ENCODE measurements around the gene TCL1B.
A peak's percentile ranks its signal among the peaks of the same experiment; 100 is the strongest.
"Not testable (repeated sequence)": the region's sequence is repeated elsewhere in the genome, so short reads cannot be mapped to it uniquely, and the experiment has no call there.

The TCL1B gene

DNA sequence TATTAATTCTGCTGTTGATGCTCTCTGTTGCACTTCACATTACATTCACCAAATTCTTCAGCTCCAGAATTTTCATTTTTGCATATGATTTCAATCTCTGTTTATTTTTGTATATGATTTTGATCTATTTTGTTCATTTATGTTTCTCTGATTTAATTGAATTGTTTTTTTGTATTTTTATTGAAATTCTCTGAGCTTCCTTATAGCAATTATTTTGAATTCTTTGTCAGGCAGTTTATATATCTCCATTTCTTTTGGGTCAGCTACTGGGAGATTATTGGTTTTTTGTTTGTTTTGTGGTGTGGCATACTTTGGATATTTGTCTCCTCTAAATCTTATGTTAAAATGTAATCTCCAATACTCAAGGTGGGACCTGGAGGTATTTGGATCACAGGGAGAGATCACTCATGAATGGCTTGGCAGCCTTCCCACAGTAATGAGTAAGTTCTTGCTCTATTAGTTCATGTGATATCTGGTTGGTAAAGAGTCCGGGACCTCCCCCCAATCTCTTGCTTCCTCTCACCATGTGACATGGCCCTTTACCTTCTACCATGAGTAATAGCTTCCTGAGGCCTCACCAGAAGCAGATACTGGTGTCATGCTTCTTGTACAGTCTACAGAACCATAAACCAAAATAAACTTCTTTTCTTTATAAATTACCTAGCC lies 36.4 kb downstream of the TCL1B start:
- TF ChIP-seq, protein P1, sequence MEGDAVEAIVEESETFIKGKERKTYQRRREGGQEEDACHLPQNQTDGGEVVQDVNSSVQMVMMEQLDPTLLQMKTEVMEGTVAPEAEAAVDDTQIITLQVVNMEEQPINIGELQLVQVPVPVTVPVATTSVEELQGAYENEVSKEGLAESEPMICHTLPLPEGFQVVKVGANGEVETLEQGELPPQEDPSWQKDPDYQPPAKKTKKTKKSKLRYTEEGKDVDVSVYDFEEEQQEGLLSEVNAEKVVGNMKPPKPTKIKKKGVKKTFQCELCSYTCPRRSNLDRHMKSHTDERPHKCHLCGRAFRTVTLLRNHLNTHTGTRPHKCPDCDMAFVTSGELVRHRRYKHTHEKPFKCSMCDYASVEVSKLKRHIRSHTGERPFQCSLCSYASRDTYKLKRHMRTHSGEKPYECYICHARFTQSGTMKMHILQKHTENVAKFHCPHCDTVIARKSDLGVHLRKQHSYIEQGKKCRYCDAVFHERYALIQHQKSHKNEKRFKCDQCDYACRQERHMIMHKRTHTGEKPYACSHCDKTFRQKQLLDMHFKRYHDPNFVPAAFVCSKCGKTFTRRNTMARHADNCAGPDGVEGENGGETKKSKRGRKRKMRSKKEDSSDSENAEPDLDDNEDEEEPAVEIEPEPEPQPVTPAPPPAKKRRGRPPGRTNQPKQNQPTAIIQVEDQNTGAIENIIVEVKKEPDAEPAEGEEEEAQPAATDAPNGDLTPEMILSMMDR (IDR thresholded peaks at IDR 0.05; ENCODE audit: insufficient read depth, low read depth, low read length, missing control alignments), result no peak
- DNase-seq (ENCODE audit: low read depth), result no peak
- H3K4me3 ChIP-seq (ENCODE audit: low read depth, low read length), result no peak overlapping the region

DNA sequence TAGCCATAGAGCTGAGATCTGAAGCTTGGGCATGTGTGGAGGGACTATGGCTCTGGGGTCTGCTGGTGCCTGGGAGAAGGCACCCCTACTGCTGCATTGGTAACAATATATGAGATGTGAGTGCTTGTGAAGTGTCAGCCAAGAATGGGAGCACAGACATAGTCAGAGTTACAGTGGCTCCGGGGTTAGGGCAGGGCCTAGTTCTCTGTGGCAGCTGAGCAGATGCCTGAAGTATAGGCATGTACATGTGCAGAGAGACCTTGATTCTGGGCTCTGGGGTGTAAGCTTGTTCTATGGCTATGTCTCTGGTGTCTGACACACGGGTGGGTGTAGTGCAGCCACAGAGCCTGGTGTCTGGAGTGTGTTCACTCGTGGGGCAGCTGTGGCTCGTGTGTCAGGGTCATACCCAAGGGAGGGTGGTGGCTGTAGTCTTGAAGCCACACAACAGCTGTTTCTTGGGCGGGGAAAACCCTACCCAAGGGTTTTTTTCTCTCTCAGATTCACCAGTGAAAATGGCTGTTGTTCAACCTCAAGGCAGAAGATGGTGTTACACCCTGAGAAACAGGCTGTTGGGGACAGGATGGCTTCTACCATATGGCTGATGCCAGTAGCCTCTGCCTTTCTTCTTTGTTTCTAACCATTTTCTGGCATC lies 39.6 kb downstream of the TCL1B start:
- H3K4me3 ChIP-seq (ENCODE audit: low read depth, low read length), result no peak overlapping the region
- DNase-seq (ENCODE audit: low read depth), result peak; percentile 81
- TF ChIP-seq, protein P1 (IDR thresholded peaks at IDR 0.05; ENCODE audit: insufficient read depth, low read depth, low read length, missing control alignments), result no peak

DNA sequence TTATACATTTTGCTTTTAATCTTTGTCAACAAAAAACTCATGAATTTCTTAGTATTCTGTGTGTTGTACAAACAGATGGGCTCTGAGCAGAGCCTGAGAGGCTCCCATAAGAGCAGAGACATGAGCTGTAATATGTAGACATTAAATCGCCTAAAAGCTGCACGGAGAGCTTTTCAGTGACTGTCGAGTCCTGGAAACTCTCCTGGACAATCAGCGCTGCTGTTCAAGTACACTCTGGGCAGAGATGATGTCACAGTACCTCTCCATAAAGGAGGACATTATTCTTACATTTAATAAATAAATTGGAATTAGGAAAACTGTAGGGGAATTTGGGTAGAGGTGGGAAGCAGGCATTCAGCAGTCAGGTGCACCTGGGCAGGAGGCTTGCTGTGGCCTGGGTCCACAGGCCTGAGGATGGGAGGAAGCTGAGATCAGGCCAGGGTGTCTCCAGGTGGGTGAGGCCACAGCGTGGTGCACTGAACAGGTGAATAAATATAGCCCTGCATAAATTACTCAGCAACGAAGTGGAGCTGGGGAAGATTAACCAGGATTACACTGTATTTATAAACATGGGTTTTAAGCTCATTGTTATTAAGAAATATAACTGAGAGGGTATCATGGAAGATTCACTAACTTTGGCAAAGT lies 41.0 kb downstream of the TCL1B start:
- no peak for DNase-seq (ENCODE audit: low read depth)
- no peak overlapping the region for H3K4me3 ChIP-seq (ENCODE audit: low read depth, low read length)
- TF ChIP-seq, protein P1 (IDR thresholded peaks at IDR 0.05; ENCODE audit: insufficient read depth, low read depth, low read length, missing control alignments), result no peak

DNA sequence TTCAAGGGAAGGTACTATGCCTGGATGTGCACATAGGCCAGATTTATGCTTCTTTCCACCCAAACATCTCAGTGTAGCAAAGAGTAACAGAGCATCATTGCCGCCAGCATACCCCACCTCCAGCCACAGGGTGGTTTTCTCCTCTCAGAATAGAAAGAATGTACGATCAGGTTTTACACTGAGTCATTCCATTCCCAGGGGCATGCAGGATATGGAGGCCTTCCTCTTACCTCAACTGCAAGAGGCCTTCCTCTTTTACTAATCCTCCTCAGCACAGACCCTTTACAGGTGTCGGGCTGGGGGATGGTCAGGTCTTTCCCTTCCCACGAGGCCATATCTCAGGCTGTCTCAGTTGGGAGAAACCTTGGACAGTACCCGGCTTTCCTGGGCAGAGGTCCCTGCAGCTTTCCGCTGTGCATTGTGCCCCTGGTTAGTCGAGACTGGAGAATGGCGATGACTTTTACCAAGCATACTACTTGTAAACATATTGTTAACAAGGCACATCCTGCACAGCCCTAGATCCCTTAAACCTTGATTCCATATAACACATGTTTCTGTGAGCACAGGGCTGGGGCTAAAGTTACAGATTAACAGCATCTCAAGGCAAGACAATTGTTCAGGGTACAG lies 43.3 kb downstream of the TCL1B start:
- not testable (repeated sequence) for H3K4me3 ChIP-seq (ENCODE audit: low read depth, low read length)
- peak; percentile 79 for DNase-seq (ENCODE audit: low read depth)

DNA sequence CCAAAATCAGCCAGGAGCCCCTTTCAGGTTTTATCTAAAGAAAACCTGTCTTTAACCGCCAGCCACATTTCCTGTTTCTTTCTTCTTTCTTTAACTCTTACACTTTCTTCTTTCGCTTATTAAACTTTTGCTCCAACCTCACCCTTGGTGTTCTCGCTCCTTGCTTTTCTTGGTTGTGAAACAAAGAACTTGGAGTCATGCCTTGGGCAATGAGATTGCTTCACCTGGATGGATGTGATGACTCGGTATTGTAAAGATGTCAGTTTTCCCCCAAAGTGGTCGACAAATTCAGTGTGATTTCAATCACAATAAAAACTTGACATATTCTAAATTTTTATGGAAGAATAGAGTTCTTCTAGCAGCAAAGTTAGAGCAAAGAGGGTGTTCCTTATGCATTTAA lies 43.9 kb downstream of the TCL1B start:
- TF ChIP-seq, protein P1 (IDR thresholded peaks at IDR 0.05; ENCODE audit: insufficient read depth, low read depth, low read length, missing control alignments), result no peak
- H3K4me3 ChIP-seq (ENCODE audit: low read depth, low read length), result no peak overlapping the region
- DNase-seq (ENCODE audit: low read depth), result no peak

DNA sequence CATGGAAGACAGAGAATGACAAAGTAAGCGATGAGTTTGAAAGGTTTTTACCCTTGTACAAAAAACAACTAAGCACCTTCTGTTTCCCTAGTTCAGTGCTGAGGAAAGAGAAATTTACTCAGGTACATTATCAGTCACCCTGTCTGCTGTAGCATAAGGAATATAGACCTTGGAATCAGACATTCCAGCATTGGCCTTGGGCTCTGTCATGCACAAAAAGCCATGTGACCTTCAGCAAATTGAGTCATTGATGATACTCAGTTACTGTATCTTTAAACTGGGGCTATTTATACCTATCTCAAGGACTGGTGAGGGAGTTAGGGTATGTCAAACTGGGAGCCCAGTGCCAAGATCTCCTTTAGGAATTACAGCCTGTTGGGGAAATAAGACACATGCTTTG lies 47.0 kb downstream of the TCL1B start:
- no peak overlapping the region for H3K4me3 ChIP-seq (ENCODE audit: low read depth, low read length)
- DNase-seq (ENCODE audit: low read depth), result no peak
- TF ChIP-seq, protein P1 (IDR thresholded peaks at IDR 0.05; ENCODE audit: insufficient read depth, low read depth, low read length, missing control alignments), result no peak

DNA sequence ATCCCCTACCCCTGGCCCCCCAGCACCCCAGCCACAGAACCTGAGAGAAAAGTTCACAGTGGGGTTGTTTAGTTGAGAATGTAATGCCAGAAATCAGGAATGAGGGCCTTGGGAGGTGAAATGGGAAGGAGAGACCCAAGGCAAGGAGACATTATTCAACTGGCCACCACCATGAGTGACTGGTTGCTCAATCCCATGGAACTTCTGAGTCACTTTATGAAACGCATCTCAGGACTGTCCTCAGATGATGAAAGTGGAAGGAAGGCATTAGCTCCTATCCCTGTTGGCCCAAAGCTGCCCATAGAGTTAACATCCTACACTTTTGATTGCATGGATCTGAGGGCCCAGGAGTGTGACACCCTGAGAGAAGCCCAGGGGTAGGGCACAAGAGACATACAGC lies 53.1 kb downstream of the TCL1B start:
- DNase-seq (ENCODE audit: low read depth), result no peak
- TF ChIP-seq, protein P1 (IDR thresholded peaks at IDR 0.05; ENCODE audit: insufficient read depth, low read depth, low read length, missing control alignments), result no peak
- no peak overlapping the region for H3K4me3 ChIP-seq (ENCODE audit: low read depth, low read length)

Measured in GM12865 (cell line).